Left ventricle myocardium superior (tissue), 1 donor: ENCODE measurements around the gene ROBO1. TPM values are rescaled to one million over a fixed set of nuclear protein-coding genes. Genes with fewer than 3 reads are reported as not detected.

ENCODE experiments used
- ATAC-seq: fragments of 200-7000 bp; cut with Tn5 transposase; one replicate; pipeline ENCODE4 v1.9.1; 2020; ENCODE audit warnings: mild to moderate bottlenecking, moderate library complexity
- DNase-seq: peaks from one replicate; pipeline ENCODE4 v3.0.0-alpha.2; 2020
- intact Hi-C: fragments of 100-400 bp; cut with micrococcal nuclease; formaldehyde crosslinking; loops from one replicate; pipeline ENCODE4 v1.11.0; 2022
- total RNA-seq: library from RNA; stranded (reverse); fragmentation: NEBNext Ultra II Directional; extraction: Animal tissue kit (Norgen Biotek cat#: 25700); gene quantifications from one replicate; pipeline ENCODE4 v1.2.1, GENCODE V29; 2021
- donor health status: DM: no; HTN: yes; CAD: no; lungs with severe emphysema.

ROBO1 gene
- total RNA-seq, 1 donor from 2014 or later, result 6.0 TPM

DNA sequence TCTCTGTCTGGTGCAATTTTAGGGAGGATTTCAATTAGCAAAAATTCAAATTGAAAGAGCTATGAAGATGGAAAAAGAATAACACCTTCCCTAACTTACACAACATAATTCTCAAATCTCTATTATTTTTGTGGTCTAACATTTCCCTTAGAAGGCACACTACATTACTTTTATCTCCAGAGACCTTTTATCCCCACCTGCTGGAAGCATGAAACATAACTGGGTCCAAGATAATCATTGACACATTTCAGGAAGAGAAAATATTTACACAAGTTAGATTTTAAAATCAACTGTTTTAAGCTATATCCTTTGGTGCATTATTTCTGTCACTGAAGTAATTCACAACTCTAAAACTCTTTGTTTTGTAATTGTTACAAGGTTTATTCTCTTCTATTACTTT is 779.5 kb downstream of the ROBO1 start:
- DNase-seq (no peak), ATAC-seq (no peak)
- intact Hi-C loops, result no loop called here

DNA sequence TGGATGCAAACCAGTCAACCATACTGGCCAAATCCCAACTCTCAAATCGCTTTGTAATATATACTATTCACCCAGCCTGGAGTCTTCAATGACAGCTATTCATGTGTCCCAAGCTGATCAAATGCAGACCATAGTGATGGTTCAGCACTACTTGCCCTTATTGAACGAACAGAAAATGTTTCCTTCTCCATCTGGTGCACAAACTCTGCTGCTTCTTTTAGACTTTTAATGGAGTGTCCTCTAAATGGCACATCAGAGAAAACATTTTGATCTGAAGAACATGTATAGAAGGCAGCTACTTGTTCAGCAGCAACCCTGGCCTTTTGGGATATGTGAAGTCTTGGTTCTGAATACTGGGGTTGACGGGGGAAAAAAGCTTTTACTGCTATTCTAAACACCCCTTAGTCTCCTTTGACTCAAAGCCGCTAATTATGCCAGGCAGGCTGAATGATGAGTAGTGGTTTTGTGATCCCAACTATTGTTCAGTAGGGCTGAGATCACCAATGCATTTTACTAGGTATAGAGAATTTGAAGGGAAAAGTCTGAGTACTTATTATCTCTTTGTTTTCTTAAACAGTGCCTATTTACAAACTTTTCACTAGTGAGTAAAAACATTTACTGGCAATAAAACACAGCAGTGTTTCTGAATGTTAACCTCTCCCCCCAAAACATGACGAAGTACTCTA is 781.2 kb downstream of the ROBO1 start:
- ATAC-seq (no peak), DNase-seq (no peak)
- intact Hi-C loops, result no loop called here

DNA sequence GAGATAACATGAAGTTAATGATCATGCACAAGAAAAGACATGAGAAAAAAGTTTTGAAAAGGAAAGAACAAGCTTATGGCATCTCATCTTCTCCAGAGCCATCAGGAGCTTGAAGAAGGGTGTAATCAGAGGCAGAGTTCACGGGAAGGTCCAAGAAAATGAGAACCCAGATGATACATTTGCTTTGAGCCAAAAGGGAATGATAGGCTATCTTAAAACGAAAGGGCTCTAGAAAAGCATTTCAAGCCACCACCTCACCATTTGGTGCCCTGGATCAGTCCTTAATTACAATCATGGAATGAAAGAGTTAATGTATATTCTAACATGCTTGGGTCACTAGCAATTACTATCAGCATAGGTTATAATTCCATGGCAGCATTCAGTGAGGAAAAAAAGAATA is 781.8 kb downstream of the ROBO1 start:
- ATAC-seq, result no peak
- DNase-seq, result no peak
- intact Hi-C loops, result no loop called here

- intact Hi-C loops, result no loop called here
These were observed 788.8 kb downstream of the ROBO1 start for GRCh38 chr3:78979028-78979427.

DNA sequence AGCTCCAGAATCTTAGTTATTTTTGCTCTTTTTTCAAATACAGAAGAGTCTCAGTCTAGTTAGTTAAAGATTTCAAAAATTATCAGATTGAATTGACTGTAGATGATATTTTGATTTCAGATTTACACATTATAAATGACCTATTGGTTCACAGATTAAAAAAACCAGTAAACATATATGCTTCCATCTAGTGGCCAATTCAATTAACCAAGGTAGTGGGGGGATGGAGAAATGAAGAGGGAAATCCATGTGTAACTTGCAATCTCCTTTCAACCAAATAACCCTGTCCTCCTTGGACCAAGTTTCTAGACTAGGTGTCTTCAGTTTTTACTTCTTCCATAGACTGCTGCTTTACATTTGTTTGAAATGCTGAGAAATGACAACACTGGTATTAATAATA is 789.8 kb downstream of the ROBO1 start:
- no peak for DNase-seq
- ATAC-seq, result no peak
- intact Hi-C loops, result no loop called here

More at GRCh38 chr3:78979028-78979427, 788.8 kb downstream of the ROBO1 start:
- ATAC-seq (no peak), DNase-seq (no peak)

- intact Hi-C loops, result no loop called here
- ATAC-seq, result no peak
- DNase-seq, result no peak
These were observed 790.7 kb downstream of the ROBO1 start for GRCh38 chr3:78977073-78977472.

- ATAC-seq, result no peak
- DNase-seq, result no peak
- intact Hi-C loops, result no loop called here
These were observed 791.6 kb downstream of the ROBO1 start for GRCh38 chr3:78976200-78976599.

GRCh38 chr3:78974181-78974790 is 793.5 kb downstream of the ROBO1 start:
- intact Hi-C loops, result no loop called here
- ATAC-seq (no peak), DNase-seq (no peak)

GRCh38 chr3:78972617-78973301 is 795.0 kb downstream of the ROBO1 start:
- DNase-seq (no peak), ATAC-seq (no peak)
- intact Hi-C loops, result no loop called here

DNA sequence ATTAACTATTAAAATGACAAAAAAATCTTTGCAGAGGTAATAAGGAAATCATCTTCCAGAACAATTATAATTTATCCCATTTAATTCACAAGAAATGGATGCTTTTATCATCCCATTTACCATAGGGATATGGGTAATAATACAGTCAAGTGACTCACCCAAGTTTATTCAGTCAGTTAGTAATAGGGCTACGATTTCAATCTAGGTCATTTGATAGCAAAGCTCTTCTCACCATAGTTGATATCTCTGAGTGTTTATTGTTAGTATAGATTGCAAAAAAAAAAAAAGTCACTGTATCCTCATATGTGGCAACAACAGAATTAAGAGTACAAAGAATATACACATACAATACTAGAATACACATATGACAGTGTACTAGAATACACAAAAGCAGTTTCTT is 797.1 kb downstream of the ROBO1 start:
- intact Hi-C loops, result no loop called here

GRCh38 chr3:78969483-78969882 is 798.3 kb downstream of the ROBO1 start:
- intact Hi-C loops, result no loop called here
- no peak for ATAC-seq

More for the DNA sequence above, 797.1 kb downstream of the ROBO1 start:
- ATAC-seq, result no peak
- no peak for DNase-seq

DNA sequence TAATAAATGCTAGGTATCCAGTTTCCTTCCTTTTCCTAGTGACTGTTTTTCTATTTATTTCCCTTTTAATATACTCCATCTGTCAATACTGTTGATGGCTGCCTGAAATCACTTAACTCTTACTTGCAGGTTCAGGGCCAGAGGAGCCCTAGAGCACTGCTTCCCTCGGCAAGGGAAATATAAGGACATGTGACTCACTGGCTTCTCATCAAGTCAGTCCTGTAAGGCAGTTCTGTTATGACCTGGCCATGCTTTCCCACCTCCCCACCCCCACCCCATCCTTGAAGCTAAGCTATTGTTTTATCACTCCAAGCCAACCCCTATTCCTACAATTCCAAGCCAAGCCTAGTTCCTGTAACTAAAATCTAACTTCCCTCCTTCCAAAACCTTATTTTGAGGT is 800.7 kb downstream of the ROBO1 start:
- intact Hi-C loops, result no loop called here
- DNase-seq, result no peak
- no peak for ATAC-seq

More at GRCh38 chr3:78969483-78969882, 798.3 kb downstream of the ROBO1 start:
- DNase-seq, result no peak

- DNase-seq, result no peak
- intact Hi-C loops, result no loop called here
- ATAC-seq, result no peak
These were observed 804.0 kb downstream of the ROBO1 start for GRCh38 chr3:78963771-78964170.

- ATAC-seq (no peak), DNase-seq (no peak)
- intact Hi-C loops, result no loop called here
These were observed 810.3 kb downstream of the ROBO1 start for GRCh38 chr3:78957456-78957855.

DNA sequence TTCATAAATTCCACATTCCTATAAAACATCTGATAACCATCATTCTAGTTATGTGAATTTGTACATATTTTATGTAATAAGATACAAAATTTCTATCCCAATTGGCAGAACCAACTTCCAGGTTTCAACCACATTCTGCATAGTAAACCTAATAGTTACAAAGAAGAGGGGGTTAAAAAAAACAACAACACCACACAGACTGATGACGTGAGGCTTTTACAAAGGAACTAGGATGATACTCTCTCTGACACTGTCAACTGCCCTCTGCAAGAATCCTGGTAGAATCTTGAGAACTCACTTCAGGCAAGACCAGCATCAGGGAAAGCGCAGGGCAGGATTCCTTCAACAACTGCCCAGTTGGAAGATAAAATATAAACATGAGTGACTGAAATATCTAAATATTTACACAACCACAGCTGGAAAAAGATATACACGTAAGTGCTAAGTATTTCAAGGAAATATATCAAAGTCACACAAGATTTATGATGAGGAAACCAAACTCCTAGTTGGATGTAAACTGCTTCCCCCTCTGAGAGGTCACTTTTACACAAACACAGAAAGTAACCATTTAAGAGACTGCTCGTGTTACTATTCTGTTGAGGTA is 816.4 kb downstream of the ROBO1 start:
- intact Hi-C loops, result no loop called here
- DNase-seq (no peak), ATAC-seq (no peak)

- ATAC-seq, result peak; percentile 34
These were observed 826.2 kb downstream of the ROBO1 start for GRCh38 chr3:78941587-78941986.

GRCh38 chr3:78940626-78941025 is 827.2 kb downstream of the ROBO1 start:
- intact Hi-C loops, result no loop called here
- no peak for DNase-seq
- ATAC-seq, result no peak

More at GRCh38 chr3:78941587-78941986, 826.2 kb downstream of the ROBO1 start:
- DNase-seq, result no peak
- intact Hi-C loops, result no loop called here

DNA sequence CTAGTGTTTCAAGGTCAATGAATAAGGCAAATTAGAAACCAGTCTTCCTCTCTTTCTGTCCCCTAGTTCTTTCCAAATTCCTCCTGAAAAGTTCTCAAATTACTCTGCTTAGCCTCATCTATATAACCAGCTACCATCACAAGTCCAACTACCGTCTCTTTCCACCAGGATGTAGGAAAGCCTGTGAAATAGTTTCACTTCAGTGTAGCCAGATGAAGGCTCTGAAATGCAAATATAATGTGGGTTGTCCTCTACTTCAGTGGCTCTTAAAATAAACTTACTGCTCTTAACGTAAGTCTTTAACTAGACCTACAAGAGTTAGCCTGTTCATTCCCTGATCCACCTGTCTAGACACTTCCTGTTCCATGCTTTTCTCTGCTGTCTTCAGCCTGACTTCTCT is 827.7 kb downstream of the ROBO1 start:
- intact Hi-C loops, result no loop called here
- ATAC-seq (no peak), DNase-seq (no peak)

GRCh38 chr3:78937475-78937874 is 830.3 kb downstream of the ROBO1 start:
- ATAC-seq (no peak), DNase-seq (no peak)
- intact Hi-C loops, result no loop called here

- ATAC-seq (no peak), DNase-seq (no peak)
- intact Hi-C loops, result no loop called here
These were observed 840.0 kb downstream of the ROBO1 start for GRCh38 chr3:78927759-78928158.
